Type B pancreatic cell (in vitro differentiated cells): ENCODE measurements around the gene ZNF41. TPM values are rescaled to one million over a fixed set of nuclear protein-coding genes. Genes with fewer than 3 reads are reported as not detected.

ENCODE experiments used
- DNase-seq: peaks from one replicate; pipeline ENCODE4 v3.0.0; 2021; ENCODE audit warnings: mixed read lengths; ENCODE audit not compliant: unreplicated experiment; ENCODE audit errors: extremely low spot score
- H3K27ac Mint-ChIP-seq: 2 replicates; pipeline ENCODE4 v1.8.0; 2021; ENCODE audit warnings: mild to moderate bottlenecking, mixed read lengths
- H3K27me3 Mint-ChIP-seq: 2 replicates; pipeline ENCODE4 v1.8.0; 2021; ENCODE audit warnings: mixed read lengths
- H3K36me3 Mint-ChIP-seq: 2 replicates; pipeline ENCODE4 v1.8.0; 2021; ENCODE audit warnings: mixed read lengths
- H3K4me1 Mint-ChIP-seq: one replicate; pipeline ENCODE4 v1.8.0; 2021; ENCODE audit warnings: mixed read lengths; ENCODE audit not compliant: unreplicated experiment
- H3K4me3 Mint-ChIP-seq: 2 replicates; pipeline ENCODE4 v1.8.0; 2021; ENCODE audit warnings: mild to moderate bottlenecking, mixed read lengths
- H3K9me3 Mint-ChIP-seq: 2 replicates; pipeline ENCODE4 v1.8.0; 2021; ENCODE audit warnings: mixed read lengths
- total RNA-seq: library from RNA; stranded (reverse); gene quantifications from 2 replicates; pipeline ENCODE4 v1.2.1, GENCODE V29; 2021; ENCODE audit warnings: low replicate concordance
- TF ChIP-seq, protein P1 (sequence below): fragments of 200-600 bp; sonication (generic); conservative IDR thresholded peaks from 2 replicates; pipeline ENCODE4 v1.5.0; 2021; ENCODE audit warnings: antibody characterized with exemption, mild to moderate bottlenecking

The ZNF41 gene
- total RNA-seq, 1 donor from 2014 or later = 7.5 TPM

DNA sequence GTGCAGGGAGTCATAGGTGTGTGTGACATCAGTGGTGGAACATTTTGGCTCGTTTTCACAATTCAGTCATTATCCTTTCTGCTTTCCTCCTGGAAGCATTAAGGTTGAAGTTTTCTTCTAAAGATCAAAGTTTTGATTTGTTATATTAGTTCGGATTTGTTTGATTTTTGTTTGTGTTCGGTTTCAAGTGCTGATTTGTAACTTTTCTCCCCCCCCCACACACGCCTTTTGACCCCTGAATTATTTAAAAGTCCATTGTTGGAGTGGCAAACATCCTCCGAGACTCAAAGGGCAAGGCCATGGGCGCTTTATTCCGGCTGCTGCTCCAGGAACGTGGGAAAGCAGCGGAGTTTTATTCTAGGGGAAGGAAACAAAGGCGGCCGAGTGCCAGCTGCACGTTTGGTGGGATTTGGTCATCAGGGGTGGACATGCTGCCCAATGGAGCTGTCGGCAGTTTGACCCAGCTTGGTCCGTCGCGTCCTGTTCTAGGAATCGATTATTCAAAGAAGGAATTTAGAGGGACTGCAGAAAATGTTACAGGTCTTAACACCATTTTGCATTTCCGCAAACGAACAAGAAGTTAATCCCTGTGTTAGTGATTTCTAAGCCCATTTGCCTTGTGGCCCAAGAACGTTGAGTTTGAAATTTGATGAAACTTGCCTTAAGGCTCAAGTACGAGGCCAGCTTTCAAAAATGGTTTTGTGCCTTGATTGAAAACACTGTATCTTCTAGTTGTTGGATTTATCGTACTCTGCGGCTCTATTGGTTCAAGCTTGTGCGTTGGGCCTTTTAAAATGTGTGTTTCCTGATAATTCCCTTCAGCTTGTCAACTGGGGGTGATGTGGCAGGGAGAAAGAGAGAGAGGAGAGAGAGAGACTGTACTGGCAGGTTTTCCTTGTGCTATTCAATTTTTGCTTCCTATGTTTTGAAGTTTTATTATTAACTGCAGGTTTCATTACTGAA is 565 bp upstream of the ZNF41 start:
- peak overlapping the region; percentile 90 for H3K4me3 Mint-ChIP-seq
- H3K9me3 Mint-ChIP-seq = no peaks in the 10 kb centered on the region
- no peak for DNase-seq
- H3K4me1 Mint-ChIP-seq = peaks cover 19% of the 10 kb centered on the region
- peak overlapping the region; percentile 56 for H3K27ac Mint-ChIP-seq
- H3K27me3 Mint-ChIP-seq = no peaks in the 10 kb centered on the region
- TF ChIP-seq, protein P1, sequence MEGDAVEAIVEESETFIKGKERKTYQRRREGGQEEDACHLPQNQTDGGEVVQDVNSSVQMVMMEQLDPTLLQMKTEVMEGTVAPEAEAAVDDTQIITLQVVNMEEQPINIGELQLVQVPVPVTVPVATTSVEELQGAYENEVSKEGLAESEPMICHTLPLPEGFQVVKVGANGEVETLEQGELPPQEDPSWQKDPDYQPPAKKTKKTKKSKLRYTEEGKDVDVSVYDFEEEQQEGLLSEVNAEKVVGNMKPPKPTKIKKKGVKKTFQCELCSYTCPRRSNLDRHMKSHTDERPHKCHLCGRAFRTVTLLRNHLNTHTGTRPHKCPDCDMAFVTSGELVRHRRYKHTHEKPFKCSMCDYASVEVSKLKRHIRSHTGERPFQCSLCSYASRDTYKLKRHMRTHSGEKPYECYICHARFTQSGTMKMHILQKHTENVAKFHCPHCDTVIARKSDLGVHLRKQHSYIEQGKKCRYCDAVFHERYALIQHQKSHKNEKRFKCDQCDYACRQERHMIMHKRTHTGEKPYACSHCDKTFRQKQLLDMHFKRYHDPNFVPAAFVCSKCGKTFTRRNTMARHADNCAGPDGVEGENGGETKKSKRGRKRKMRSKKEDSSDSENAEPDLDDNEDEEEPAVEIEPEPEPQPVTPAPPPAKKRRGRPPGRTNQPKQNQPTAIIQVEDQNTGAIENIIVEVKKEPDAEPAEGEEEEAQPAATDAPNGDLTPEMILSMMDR = no peak
- peaks cover 4% of the 10 kb centered on the region for H3K36me3 Mint-ChIP-seq

DNA sequence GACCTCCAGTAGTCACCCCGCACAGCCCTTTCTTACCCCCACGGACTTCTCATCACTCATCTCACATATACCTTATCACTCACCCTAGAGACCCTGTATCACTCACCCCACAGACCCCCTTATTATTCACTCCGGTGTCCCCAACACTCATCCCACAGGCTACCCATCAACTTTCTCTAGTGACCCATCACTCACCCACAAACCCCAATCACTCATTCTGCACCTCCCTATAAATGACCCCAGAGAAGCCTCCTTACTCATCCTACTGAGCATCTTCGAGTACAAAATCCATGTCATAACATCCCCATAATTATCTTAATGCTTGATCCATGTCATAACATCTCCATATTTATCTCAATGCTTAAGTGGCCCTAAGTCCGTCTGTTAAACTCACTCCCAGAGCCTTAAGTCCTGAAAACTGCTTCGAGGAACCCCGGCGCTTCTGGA is 934 bp downstream of the ZNF41 start:
- no peak for DNase-seq
- Mint-ChIP-seq H3K4me3 (peak overlapping the region; percentile 90), H3K36me3 (peaks cover 4% of the 10 kb centered on the region), H3K27ac (peak overlapping the region; percentile 56), H3K4me1 (peaks cover 19% of the 10 kb centered on the region), H3K27me3 (no peaks in the 10 kb centered on the region), H3K9me3 (no peaks in the 10 kb centered on the region)
- TF ChIP-seq, protein P1 = no peak

DNA sequence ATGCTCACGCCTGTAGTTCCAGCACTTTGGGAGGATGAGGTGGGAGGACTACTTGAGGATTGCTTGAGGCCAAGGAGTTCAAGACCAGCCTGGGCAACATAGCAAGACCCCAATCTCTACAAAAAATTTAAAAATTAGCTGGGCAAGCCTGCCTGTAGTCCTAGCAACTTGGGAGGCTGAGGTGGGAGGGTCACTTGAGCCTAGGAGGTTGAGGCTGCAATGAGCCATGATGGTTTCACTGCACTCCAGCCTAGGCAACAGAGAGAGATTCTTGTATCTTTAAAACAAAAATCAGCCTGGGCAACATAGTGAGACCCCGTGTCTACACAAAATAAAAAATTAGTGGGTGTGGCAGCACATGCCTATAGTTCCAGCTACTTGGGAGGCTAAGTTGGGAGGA is 1.9 kb downstream of the ZNF41 start:
- Mint-ChIP-seq H3K4me3 (peak overlapping the region; percentile 54), H3K27me3 (no peaks in the 10 kb centered on the region), H3K4me1 (peaks cover 19% of the 10 kb centered on the region), H3K36me3 (peaks cover 4% of the 10 kb centered on the region), H3K27ac (no peak overlapping the region), H3K9me3 (peaks cover 4% of the 10 kb centered on the region)
- TF ChIP-seq, protein P1 = no peak
- DNase-seq = no peak

DNA sequence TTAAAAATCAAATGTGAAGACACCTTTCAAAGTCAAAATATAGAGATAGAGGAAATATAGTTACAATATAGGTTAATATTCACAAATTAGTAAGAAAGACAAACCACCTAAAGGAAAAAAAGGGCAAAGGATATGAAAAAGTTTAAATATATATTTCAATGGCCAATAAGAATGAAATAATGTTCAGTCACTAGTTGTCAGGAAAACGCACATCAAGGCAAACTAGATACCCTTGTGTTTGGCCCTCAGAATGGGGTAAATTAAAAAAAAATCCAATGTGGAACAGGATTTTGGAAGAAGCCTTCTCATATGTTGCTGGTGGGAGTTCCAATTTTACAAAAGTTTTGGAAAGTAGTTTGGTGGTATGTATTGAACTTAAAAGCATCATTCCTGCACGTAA is 2.4 kb downstream of the ZNF41 start:
- TF ChIP-seq, protein P1 = no peak
- Mint-ChIP-seq H3K4me3 (peak overlapping the region; percentile 54), H3K4me1 (peaks cover 22% of the 10 kb centered on the region), H3K36me3 (peaks cover 7% of the 10 kb centered on the region), H3K27me3 (no peaks in the 10 kb centered on the region), H3K27ac (no peak overlapping the region), H3K9me3 (peaks cover 4% of the 10 kb centered on the region)
- DNase-seq = no peak

DNA sequence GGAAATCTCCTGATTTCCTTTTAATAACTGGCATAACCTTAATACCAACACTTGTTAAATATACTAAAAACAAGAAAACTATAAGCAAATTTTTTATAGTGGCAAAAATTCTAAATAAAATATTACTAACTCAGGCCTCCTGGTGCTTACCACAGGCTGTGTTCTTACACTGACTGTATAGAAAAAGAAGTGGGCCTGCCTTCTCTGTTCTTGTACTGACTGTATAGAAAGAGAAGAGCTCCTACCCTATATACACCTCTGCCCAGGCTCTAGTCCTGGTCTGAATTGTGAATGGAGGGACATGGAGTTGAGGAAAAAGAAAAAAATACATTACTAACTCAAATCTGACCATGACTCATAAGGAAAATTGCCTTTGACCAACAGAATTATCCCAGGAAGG is 7.5 kb downstream of the ZNF41 start:
- Mint-ChIP-seq H3K4me3 (no peak overlapping the region), H3K27me3 (no peaks in the 10 kb centered on the region), H3K4me1 (peaks cover 3% of the 10 kb centered on the region), H3K27ac (no peak overlapping the region), H3K36me3 (peaks cover 3% of the 10 kb centered on the region), H3K9me3 (peaks cover 4% of the 10 kb centered on the region)
- TF ChIP-seq, protein P1 = no peak
- no peak for DNase-seq
